ENCODE data around the gene RALGDS.

RALGDS gene

GRCh38 chr9:133117271-133118178, 3.5 kb downstream of the RALGDS start:
- DNase-seq = no peak

- no peak for DNase-seq
Observed at GRCh38 chr9:133116346-133117231, 4.5 kb downstream of the RALGDS start.

- DNase-seq = peak; percentile 56
Observed at GRCh38 chr9:133115604-133116345, 5.3 kb downstream of the RALGDS start.

GRCh38 chr9:133114886-133115603, 6.0 kb downstream of the RALGDS start:
- DNase-seq = no peak

- DNase-seq = no peak
Observed at GRCh38 chr9:133113949-133114885, 6.8 kb downstream of the RALGDS start.

- DNase-seq = no peak
Observed at GRCh38 chr9:133113163-133113948, 7.7 kb downstream of the RALGDS start.

GRCh38 chr9:133112663-133113026, 8.4 kb downstream of the RALGDS start:
- DNase-seq = peak; percentile 57

- DNase-seq = no peak
Observed at GRCh38 chr9:133111808-133112662, 9.0 kb downstream of the RALGDS start.

- no peak for DNase-seq
Observed at GRCh38 chr9:133109931-133110650, 10.9 kb downstream of the RALGDS start.

- DNase-seq = no peak
Observed at GRCh38 chr9:133108794-133109641, 12.0 kb downstream of the RALGDS start.

- no peak for DNase-seq
Observed at GRCh38 chr9:133107961-133108793, 12.9 kb downstream of the RALGDS start.

- no peak for DNase-seq
Observed at GRCh38 chr9:133107245-133107722, 13.8 kb downstream of the RALGDS start.

GRCh38 chr9:133106511-133107244, 14.4 kb downstream of the RALGDS start:
- no peak for DNase-seq

GRCh38 chr9:133105461-133105770, 15.6 kb downstream of the RALGDS start:
- DNase-seq = no peak

- DNase-seq = no peak
Observed at GRCh38 chr9:133104718-133105460, 16.2 kb downstream of the RALGDS start.

All from CD4-positive, alpha-beta T cell treated with Interleukin-4 for 4 hours (primary cell).